SK-N-SH treated with all-trans-retinoic acid at 6 μM for 48 hours (cell line): ENCODE measurements around the gene PTPRD.

Source experiments
- BACH2 ChIP-seq: fragments of 250-450 bp; sonication (Bioruptor Pico); IDR thresholded peaks from 2 replicates; pipeline ENCODE4 v1.9.0; 2021; ENCODE audit warnings: mild to moderate bottlenecking, borderline replicate concordance
- GLIS3 ChIP-seq: fragments of 250-450 bp; sonication (Bioruptor Pico); IDR thresholded peaks from 2 replicates; pipeline ENCODE4 v1.5.0; 2020; ENCODE audit warnings: mild to moderate bottlenecking, moderate library complexity
- RARB ChIP-seq: fragments of 250-450 bp; sonication (Bioruptor Pico); IDR thresholded peaks from 2 replicates; pipeline ENCODE4 v1.8.0; 2021; ENCODE audit warnings: mild to moderate bottlenecking, moderate library complexity
- SNAI2 ChIP-seq: fragments of 250-450 bp; sonication (Bioruptor Pico); IDR thresholded peaks from 2 replicates; pipeline ENCODE4 v1.5.0; 2020; ENCODE audit warnings: mild to moderate bottlenecking, moderate library complexity

DNA sequence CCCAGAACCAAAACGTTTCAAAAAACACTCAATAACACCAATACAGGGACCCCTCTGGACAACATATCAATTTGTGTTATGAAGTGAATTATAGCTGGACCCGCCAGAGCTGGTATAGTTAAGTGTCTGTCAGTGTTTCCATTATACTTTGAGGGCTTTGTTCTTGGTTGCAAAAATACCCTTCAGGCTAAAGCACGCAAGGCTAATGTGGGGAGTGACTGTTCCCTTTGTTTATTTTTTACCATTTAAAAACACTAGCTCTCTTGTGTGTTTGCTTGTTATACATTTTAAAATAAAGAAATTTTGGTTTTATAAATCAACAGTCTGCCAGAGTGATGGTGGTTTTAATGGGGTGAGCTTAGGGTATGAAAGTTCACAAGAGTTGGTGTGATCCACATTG is 859.5 kb downstream of the PTPRD start:
- TF ChIP-seq RARB (CRISPR knock-in tag) = no peak
- no peak for TF ChIP-seq BACH2 (CRISPR knock-in tag)
- TF ChIP-seq GLIS3 (CRISPR knock-in tag) = no peak
- no peak for TF ChIP-seq SNAI2 (CRISPR knock-in tag)
